Measurements from ENCODE around the gene ZNF568.

Gene ZNF568

DNA sequence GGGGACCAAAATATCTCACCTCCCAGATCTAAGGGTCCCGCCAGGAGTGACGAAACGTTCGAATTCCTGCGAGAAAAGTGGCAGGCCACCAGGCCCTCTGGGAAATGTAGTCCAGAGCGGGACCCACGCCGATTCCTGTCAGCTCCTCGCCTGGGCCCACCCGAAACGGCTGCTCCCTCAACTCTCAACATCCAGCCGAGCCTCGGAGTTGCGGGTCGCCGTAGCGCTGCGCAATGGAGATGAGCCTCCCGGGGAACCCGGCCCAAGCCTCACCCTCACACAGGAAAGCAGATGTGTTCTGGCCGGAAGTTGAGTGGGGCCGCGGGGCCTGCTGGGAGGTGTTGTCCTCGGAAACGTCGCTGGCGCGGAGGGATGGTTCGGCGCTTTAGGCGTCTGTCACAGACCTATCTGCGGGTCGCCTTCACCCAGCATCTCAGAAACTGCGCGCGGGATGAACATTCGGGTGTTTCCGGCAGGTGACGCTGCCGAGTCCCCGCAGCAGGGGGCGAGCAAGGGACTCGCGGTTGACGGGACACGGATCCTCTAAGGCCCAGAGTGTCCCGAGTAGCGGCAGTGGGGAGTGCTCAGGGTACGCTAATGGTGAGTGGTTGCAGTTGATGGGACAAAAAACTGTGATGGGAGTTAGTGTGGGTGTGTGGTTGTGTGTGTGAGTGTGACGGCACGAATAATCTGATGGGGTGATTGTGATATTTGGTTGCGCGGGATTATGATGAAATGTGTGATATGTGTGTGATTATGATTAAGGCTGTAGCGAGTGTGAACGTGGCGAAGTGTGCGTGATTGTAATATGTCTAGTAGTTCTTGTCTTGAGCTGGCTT is at the start of gene ZNF568, which contains the start of gene ZNF829:
Gene ZNF568 (plus strand): TSS at position 341 of the 839 bp plus-strand sequence. CDS start 6,439 bp downstream, outside the sequence.
Gene ZNF829 (minus strand): TSS at position 300 of the 839 bp plus-strand sequence. CDS start 1,124 bp downstream, outside the sequence.
- peak; percentile 84 for DNase-seq

DNA sequence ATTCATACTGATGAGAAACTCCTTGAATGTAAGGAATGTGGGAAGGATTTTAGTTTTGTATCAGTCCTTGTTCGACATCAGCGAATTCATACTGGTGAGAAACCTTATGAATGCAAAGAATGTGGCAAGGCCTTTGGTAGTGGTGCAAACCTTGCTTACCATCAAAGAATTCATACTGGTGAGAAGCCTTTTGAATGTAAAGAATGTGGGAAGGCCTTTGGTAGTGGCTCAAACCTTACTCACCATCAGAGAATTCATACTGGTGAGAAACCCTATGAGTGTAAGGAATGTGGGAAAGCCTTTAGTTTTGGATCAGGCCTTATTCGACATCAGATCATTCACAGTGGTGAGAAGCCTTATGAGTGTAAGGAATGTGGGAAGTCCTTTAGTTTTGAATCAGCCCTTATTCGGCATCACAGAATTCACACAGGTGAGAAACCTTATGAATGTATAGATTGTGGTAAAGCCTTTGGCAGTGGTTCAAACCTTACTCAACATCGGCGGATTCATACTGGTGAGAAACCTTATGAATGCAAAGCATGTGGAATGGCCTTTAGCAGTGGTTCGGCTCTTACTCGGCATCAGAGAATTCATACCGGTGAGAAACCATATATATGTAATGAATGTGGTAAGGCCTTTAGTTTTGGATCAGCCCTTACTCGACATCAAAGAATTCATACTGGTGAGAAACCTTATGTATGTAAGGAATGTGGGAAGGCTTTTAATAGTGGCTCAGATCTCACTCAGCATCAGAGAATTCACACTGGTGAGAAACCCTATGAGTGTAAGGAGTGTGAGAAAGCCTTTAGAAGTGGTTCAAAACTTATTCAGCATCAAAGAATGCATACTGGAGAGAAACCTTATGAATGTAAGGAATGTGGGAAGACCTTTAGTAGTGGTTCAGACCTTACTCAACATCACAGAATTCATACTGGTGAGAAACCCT is 38.9 kb upstream of the ZNF568 start:
- no peak for DNase-seq

DNA sequence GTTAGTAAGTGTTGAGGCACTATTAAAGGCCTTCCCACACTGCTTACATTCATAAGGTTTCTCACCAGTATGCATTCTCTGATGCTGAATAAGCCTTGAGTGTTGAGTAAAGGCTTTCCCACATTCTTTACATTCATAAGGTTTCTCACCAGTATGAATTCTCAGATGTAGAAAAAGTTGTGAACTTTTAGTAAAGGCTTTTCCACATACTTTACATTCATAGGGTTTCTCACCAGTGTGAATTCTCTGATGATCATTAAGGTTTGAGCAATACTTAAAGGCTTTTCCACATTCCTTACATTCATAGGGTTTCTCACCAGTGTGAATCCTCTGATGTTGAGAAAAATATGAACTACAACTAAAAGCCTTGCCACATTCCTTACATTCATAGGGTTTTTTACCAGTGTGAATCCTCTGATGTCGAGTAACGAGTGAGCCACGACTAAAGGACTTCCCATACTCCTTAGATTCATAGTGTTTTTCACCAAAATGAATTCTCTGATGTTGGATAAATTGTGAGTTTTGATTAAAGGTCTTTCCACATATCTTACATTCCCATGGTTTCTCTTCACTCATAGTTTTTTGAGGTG is 24.3 kb upstream of the ZNF568 start:
- DNase-seq, result no peak

DNA sequence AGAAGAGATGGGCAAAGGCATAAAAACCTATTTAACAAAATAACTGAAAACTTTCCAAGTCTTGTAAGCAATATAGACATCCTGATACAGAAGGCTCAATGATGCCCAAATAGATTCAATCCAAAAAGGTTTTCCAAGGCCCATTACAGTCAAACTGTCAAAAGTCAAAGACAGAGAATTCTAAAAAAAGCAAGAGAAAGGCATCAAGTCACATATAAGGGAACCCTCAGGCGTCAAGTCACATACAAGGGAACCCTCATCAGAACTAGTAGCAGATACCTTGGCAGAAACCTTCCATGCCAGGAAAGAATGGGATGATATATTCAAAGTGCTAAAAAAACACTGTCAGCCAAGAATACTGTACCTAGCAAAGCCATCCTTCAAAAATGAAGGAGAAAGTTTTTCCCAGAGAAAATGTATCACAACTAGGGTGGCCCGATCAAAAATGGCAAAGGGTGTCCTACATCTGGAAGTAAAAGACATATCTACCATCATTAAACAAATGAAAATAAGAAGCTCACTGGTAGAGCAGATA is 21.2 kb upstream of the ZNF568 start:
- no peak for DNase-seq

DNA sequence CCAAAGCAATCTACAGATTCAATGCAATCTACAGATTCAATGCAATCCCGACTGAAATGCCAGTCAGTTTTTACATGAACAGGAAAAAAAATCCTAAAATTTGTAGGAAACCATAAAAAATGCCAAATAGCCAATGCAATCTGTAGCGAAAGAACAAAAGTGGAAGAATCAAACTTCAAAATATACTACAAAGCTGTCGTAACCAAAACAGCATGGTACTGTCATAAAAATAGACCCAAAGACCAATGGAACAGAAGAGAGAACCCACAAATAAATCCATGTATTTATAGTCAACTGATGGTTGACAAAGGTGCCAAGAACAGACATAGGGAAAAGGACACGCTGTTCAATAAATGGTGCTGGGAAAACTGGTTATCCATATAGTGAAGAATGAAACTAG is 17.7 kb upstream of the ZNF568 start:
- DNase-seq, result no peak

DNA sequence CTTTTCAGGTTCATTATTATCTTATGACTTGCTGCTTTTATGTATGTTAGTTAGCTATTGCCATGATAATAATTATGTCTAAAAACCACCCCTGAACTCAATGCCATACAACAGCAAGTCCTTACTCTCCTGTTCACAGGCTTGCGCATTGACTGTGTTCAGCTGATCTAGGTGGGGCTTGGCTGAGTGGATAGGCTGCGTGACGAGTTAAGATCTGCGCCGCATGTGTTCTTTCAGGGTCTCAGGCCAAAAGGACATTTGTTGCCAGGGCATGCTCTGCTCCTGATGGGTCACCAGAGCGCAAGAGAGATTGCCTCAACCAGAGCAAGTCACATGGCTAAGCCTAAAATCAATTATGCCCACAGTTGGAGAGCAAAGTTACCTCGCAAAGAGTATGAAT is 859 bp downstream of the ZNF568 start:
- peak; percentile 1 for DNase-seq

DNA sequence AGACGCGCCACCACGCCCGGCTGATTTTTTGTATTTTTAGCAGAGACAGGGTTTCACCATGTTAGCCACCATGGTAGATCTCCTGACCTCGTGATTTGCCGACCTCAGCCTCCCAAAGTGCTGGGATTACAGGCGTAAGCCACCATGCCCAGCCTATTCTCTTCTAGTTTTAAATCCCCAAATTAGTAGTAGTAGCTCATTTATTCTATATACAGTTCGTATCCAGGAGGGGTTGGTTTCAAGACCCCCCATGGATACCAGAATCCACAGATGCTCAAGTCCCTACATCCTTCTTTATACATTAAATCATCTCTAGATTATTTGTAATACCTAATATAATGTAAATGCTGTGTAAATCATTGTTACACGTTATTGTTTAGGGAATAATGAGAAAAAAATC is 2.0 kb downstream of the ZNF568 start:
- no peak for DNase-seq

DNA sequence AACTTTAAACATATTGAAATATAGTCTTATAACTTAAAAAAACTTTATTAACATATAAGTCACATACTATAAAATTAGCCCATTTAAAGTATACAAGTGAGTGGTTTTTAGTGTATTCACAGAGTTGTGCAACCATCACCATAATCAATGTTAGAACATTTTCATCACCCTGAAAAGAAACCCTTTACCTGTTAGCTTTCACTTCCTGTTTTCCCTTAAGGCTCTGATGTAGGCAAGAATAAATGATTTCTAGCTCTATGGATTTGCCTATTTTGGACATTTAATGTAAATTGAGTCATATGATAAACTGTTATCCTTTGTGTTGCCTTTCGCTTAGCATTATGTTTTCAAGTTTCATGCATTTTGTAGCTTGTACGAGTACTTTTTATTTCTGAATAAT is 15.6 kb downstream of the ZNF568 start:
- DNase-seq, result no peak

DNA sequence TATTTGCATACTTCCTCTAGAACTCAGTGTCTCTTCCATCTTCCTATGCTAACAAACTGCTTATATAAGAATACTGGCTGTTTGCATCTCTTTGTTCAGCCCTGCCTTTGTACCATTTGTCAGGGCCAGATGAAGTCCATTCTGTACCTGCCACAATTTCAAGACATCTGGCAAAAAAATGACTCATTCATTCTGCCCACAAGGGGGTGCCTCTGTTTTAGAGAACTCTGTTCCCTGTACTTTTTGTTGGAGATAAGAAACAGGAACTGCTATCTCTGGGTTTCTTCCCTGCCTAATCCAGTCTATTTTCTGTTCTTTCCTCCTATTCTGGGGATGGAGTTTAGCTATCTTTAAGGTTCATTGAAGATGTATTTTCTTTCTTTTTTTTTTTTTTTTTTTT is 23.0 kb downstream of the ZNF568 start:
- no peak for DNase-seq

DNA sequence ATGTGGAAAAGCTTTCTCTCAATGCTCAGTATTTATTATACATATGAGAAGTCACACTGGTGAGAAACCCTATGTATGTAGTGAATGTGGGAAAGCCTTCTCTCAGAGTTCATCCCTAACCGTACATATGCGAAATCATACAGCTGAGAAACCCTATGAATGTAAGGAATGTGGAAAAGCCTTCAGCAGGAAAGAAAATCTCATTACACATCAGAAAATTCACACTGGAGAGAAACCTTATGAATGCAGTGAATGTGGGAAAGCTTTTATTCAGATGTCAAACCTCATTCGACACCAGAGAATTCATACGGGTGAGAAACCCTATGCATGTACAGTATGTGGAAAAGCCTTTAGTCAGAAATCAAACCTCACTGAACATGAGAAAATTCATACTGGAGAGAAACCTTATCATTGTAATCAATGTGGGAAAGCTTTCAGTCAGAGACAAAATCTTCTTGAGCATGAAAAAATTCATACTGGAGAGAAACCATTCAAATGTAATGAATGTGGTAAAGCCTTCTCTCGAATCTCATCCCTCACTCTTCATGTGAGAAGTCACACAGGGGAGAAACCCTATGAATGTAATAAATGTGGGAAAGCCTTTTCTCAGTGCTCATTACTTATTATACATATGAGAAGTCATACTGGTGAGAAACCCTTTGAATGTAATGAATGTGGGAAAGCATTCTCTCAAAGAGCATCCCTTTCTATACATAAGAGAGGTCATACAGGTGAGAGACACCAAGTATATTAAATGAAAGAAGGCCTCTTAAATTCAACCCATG is 34.4 kb downstream of the ZNF568 start:
- no peak for DNase-seq

DNA sequence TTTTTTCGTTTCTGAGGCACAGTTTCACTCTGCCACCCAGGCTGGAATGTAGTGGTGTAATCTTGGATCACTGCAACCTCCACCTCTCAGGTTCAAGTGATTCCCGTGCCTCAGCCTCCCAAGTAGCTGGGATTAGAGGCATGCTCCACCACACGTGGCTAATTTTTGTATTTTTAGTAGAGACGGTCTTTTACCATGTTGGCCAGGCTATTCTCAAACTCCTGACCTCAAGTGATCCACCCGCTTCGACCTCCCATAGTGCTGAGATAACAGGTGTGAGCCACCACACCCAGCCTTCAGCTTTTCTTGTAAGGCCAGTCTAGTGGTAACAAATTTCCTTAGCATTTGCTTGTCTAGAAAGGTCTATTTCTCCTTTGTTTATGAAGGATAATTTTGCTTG is 46.2 kb downstream of the ZNF568 start:
- no peak for DNase-seq

DNA sequence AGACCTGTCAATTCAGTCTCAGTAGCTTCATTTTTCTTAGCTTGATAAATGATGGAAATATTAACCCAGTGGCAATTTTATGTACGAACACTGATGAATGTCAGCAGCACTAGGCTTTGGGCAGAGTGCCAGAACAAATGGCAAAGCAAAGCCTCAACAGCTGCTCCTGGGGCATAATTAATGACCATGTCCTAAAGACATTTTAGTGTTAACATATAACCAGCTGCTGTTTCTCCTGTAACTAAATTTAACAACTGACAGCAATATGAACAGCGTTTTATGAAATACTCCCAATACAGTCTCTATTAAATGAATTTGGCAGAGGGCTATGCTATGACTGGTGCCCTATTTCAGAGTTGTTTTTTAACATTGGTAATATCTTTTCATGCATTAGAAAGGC is 47.1 kb downstream of the ZNF568 start:
- DNase-seq, result no peak

DNA sequence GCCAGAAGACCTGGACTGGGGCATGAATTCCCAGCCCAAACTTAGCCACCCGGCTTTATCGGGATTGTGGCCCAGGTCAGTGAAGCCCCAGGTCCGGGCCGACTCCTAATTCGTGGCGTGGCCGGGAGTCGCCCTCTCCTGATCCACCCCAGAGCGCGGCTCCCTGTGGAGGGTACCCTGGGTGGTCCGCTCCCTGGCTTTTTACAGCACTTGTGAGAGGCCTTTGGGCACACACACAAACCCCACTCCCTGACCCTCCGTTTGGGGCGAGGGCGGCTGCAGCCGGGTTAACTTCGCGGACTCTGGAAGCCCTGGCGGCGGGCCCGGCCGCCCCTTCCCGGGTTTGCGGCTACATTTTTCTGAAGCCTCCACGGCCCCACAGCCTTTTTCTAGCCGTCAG is 56.4 kb downstream of the ZNF568 start:
- DNase-seq, result no peak

DNA sequence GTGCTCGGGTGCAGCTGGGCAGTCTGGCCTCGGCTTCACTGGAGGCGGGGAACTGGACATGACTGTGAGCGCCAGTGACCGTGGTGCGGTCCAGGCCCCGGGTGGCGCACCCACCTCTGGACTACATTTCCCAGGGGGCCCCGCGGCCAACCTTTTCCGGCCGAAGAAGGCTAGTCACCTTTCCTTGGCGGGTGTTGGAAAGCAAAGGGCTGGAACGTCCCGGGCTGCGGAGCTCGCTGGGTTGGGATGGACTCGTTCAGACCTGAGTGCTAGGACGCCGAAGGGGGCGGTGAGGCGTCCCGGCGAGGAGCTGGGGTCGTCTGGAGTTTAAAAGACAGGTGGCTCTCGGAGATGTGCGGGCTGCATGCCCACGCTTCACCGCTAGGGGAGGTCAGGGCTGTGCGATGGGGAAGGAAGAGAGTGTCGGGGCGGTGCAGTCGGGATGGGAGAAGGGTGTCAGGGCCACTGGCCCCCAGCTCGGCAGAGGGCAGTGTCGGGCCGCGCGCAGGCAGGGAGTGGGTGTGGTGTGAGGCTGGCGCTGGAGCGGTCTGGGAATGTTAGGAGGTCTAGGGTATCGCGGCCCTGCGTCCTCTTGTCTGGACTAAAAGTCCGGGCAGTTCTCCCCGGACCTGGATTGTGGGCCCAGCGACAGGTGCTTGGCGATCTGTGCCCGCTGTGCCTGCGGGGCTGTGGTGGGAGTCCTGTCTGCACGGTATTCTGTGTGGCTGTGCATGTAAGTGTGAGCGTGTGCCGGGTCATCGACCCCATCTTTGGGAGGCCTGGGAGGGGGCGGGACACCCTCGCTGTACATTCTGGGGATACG is 57.1 kb downstream of the ZNF568 start:
- DNase-seq, result peak; percentile 66

DNA sequence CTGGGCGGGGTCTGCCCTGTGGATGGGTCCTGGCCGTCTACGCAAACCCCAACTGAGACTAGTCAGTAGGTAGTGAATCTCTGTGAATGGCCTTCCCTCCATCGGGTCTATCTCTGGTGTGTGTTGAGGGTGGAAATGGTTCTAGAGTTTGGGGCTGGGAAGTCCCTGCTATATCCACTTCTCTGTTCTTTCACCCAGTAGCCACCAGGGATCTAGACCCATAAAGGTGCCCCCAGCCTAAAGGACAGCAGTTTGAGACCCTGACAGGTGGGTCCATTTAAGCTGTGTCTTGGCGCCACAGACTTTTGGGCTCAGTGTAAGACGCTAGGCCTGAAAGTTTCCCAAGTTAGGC is 57.7 kb downstream of the ZNF568 start:
- no peak for DNase-seq

DNA sequence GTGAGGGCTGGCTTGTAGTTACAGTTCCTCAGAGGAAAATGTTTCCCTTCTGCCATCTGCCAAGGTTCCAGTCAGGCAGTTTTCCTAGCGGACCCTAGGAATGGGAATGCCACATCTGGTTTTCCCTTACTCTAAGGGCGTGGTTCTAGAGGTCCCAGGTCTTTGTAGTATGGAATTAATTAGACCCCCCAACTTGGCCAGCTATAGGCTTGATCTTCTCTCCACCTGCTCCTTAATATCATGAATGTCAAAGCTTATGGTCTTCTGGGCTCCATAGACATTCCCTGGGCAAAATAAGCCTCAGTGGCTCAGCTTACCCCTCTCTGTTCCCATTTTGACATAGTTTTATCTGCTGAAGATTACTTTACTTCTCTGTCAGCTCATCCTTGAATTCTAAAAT is 70.0 kb downstream of the ZNF568 start:
- no peak for DNase-seq

DNA sequence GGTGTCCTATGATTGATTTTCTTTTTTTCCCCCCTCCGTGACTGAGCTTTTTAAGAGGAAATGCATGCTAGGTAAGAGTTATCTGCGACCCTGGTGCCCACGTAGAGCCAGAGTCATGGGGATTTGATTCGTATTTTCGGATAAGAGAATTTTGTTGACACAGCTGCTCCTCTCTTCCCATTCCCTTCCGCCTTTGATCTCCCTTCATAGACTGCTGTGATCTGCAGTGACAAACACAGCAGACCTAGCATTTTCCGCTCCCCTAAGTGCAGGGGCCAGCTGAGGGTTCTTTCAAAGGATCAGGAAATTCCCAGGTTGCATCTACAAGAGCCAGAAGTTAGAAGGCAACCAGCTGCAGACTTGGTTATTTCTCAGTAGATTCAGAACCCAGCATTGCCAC is 70.5 kb downstream of the ZNF568 start:
- DNase-seq, result no peak

DNA sequence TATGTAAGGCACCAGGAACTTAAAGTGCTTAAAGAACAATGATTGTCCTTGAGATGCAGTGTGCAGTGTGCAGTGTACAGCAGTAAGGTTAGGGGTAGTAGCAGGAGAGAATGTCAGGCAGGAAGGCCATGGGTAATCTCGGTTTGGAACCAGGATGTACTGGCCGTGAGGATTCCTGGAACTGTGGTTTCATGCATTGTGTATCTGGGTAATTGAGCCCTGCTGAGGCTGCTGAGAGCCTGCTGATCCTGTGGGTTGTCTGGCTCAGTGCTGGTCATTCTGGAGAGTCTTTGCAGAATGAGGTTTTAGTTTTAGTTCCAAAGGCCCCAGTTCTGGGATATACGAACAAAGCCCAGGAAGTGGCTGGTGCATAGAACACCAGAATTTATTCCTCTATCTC is 71.0 kb downstream of the ZNF568 start:
- no peak for DNase-seq

DNA sequence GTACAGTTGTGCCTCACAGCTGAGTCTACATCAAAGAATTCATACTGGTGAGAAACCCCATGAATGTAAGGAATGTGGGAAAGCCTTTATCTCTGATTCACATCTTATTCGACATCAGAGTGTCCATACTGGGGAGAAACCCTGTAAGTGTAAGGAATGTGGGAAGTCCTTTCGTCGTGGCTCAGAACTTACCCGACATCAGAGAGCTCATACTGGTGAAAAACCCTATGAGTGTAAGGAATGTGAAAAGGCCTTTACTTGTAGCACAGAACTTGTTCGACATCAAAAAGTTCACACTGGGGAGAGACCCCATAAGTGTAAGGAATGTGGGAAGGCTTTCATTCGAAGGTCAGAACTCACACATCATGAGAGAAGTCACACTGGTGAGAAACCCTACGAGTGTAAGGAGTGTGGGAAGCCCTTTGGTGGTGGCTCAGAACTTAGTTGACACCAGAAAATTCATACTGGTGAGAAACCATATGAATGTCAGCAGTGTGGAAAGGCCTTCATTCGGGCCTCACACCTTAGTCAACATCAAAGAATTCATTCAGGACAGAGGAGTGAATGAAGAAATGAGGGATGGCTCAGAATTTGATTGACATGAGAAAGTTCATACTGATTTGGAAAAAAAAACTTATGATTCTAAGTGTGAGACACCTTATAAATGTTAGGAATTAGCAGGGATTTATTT is 81.2 kb downstream of the ZNF568 start:
- no peak for DNase-seq

DNA sequence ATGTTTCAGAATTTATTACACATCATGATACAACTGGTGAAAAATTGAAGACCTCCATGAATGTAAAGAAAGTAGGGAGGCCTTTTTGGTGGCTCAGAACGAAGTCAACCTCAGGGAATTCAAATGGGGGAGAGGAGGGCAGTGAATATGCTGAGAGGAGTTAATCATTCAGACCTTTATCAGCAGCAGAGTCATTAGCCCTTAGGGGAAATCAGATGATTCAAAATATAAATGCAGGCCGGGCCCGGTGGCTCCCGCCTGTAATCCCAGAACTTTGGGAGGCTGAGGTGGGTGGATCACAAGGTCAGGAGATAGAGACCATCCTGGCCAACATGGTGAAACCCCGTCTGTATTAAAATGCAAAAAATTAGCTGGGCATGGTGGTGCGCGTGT is 81.7 kb downstream of the ZNF568 start:
- DNase-seq, result no peak

DNA sequence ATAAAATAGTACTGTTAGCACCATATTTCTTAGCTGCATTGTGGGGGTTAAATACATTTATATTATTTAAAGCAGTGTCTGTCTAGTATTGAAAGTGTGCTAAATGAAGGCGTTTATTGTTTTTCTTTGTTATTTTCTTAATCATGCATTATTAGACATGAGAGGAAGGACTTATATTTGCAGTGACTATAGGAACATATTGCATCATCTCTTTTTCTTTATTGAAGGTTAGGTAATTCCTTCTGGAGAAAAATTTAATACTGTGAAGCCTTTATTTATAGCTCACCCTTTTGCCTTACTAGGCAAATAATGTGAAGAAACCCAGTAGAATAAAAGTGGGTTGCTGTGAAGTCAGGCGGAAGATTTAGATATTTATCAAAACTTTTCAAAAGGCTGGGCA is 83.2 kb downstream of the ZNF568 start:
- no peak for DNase-seq

Data from fibroblast of upper back skin (primary cell).